Measurements from ENCODE around the gene MTMR11. TPM values are rescaled to one million over a fixed set of nuclear protein-coding genes. Genes with fewer than 3 reads are reported as not detected.

MTMR11 gene
- total RNA-seq, 1 donor from 2014 or later, result 1.1 TPM

DNA sequence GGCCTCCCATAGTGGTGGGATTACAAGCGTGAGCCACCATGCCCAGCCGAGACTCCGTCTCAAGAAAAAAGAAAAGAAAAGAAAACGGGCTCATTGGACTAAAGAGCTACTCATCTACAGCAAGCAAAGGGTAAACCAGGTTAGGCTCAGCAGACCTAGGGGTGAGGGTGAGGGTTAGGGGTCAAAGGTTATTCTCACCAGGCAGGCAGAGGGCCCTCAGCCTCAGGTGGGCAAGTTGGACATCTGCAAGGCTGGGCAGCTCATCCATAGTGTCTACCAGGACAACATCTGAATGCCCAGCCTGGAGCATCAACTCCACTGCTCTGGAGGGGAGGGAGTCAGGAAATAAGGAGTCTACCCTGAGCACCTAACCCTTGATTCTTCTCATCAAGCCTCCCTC lies 3.5 kb downstream of the MTMR11 start:
- DNase-seq (ENCODE audit: low read depth), result no peak
- Histone ChIP-seq H3K4me3 (ENCODE audit: low read depth, low read length) (no peak overlapping the region), H3K36me3 (ENCODE audit: control insufficient read depth, insufficient read depth, low read length) (peaks cover 2% of the 10 kb centered on the region), H3K27me3 (ENCODE audit: control insufficient read depth, insufficient read depth, low read length) (no peaks in the 10 kb centered on the region)
- TF ChIP-seq, protein P1, sequence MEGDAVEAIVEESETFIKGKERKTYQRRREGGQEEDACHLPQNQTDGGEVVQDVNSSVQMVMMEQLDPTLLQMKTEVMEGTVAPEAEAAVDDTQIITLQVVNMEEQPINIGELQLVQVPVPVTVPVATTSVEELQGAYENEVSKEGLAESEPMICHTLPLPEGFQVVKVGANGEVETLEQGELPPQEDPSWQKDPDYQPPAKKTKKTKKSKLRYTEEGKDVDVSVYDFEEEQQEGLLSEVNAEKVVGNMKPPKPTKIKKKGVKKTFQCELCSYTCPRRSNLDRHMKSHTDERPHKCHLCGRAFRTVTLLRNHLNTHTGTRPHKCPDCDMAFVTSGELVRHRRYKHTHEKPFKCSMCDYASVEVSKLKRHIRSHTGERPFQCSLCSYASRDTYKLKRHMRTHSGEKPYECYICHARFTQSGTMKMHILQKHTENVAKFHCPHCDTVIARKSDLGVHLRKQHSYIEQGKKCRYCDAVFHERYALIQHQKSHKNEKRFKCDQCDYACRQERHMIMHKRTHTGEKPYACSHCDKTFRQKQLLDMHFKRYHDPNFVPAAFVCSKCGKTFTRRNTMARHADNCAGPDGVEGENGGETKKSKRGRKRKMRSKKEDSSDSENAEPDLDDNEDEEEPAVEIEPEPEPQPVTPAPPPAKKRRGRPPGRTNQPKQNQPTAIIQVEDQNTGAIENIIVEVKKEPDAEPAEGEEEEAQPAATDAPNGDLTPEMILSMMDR (IDR thresholded peaks at IDR 0.05; ENCODE audit: insufficient read depth, low read length, severe bottlenecking), result no peak
- no peak for FAIRE-seq

DNA sequence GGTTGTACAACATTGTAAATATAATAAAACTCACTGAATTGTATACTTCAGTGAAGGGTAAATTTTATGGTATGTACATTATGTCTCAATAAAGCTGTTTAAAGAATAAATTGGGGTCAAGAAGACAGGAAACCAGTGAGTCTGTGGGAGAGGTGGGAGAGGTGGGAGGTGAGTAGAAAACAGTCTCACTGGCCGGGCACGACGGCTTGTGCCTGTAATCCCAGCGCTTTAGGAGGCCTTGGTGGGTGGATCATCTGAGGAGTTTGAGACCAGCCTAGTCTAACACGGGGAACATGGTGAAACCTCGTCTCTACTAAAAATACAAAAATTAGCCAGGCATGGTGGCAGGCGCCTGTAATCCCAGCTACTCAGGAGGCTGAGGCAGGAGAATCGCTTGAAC lies 4.2 kb downstream of the MTMR11 start:
- peaks cover 2% of the 10 kb centered on the region for H3K36me3 ChIP-seq (ENCODE audit: control insufficient read depth, insufficient read depth, low read length)
- FAIRE-seq (no peak), DNase-seq (ENCODE audit: low read depth) (no peak)
- no peak overlapping the region for H3K4me3 ChIP-seq (ENCODE audit: low read depth, low read length)
- no peaks in the 10 kb centered on the region for H3K27me3 ChIP-seq (ENCODE audit: control insufficient read depth, insufficient read depth, low read length)
- TF ChIP-seq, protein P1 (IDR thresholded peaks at IDR 0.05; ENCODE audit: insufficient read depth, low read length, severe bottlenecking), result no peak

DNA sequence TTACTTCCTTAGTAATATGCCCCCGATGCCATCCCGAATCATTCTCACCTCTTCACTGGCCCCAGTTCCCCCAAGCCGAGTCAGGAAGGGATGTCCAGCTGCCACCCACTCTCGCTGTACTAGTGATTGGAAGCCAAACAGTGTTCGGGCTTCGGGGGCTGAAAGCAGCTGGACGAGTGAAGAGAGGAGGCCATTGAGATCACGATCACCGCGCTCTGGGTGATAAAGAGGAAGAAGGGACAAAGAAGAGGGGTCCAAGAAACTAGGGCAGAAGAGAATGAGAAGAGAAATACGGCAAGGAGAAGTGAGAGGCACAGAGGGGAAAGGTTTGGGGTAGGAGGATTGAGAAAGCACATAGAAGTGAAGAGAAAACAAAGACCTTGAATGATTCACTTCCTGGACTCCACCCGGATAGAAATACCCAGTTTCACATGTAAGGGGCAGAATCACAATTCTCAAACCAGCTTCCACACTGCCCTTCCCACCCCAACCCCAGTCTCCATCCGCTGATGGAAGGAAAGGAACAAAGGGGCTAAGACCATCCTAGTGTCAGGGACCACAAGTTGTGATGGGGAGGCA lies 5.4 kb downstream of the MTMR11 start:
- TF ChIP-seq, protein P1 (IDR thresholded peaks at IDR 0.05; ENCODE audit: insufficient read depth, low read length, severe bottlenecking), result no peak
- H3K27me3 ChIP-seq (ENCODE audit: control insufficient read depth, insufficient read depth, low read length), result no peaks in the 10 kb centered on the region
- peaks cover 4% of the 10 kb centered on the region for H3K36me3 ChIP-seq (ENCODE audit: control insufficient read depth, insufficient read depth, low read length)
- no peak overlapping the region for H3K4me3 ChIP-seq (ENCODE audit: low read depth, low read length)
- FAIRE-seq (no peak), DNase-seq (ENCODE audit: low read depth) (peak; percentile 68)

- peaks cover 10% of the 10 kb centered on the region for H3K36me3 ChIP-seq (ENCODE audit: control insufficient read depth, insufficient read depth, low read length)
- H3K27me3 ChIP-seq (ENCODE audit: control insufficient read depth, insufficient read depth, low read length), result no peaks in the 10 kb centered on the region
- DNase-seq (ENCODE audit: low read depth) (no peak), FAIRE-seq (no peak)
- H3K4me3 ChIP-seq (ENCODE audit: low read depth, low read length), result no peak overlapping the region
- TF ChIP-seq, protein P1 (IDR thresholded peaks at IDR 0.05; ENCODE audit: insufficient read depth, low read length, severe bottlenecking), result no peak
These were observed 6.8 kb downstream of the MTMR11 start for GRCh38 chr1:149929856-149930255.

- TF ChIP-seq, protein P1 (IDR thresholded peaks at IDR 0.05; ENCODE audit: insufficient read depth, low read length, severe bottlenecking), result no peak
- Histone ChIP-seq H3K36me3 (ENCODE audit: control insufficient read depth, insufficient read depth, low read length) (peaks cover 19% of the 10 kb centered on the region), H3K27me3 (ENCODE audit: control insufficient read depth, insufficient read depth, low read length) (no peaks in the 10 kb centered on the region), H3K4me3 (ENCODE audit: low read depth, low read length) (peak overlapping the region; percentile 53)
- DNase-seq (ENCODE audit: low read depth), result no peak
- no peak for FAIRE-seq
These were observed 8.3 kb downstream of the MTMR11 start for GRCh38 chr1:149928401-149928724.

All from bronchial epithelial cell (primary cell).